ENCODE results near the gene IFT81.
"Not testable (repeated sequence)": the region's sequence is repeated elsewhere in the genome, so short reads cannot be mapped to it uniquely, and the experiment has no call there.

IFT81 gene

DNA sequence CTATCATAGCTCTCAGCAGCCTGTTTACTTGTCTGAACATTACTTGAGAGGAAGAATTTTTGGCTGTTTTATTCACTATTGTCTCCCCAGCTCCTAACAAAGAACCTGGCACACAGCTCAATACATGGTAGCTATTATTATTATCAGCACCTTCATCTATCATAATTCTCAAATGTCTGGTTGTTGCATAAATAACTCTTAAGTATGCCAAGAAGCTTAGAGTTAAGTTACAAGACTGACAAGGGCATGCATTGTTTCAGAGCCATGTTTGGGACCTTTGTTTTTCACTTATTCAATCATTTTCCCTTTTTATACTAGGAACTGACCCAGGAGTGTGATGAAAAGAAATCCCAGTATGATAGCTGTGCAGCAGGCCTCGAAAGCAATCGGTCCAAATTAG is 79.4 kb downstream of the IFT81 start:
- no peak for DNase-seq

DNA sequence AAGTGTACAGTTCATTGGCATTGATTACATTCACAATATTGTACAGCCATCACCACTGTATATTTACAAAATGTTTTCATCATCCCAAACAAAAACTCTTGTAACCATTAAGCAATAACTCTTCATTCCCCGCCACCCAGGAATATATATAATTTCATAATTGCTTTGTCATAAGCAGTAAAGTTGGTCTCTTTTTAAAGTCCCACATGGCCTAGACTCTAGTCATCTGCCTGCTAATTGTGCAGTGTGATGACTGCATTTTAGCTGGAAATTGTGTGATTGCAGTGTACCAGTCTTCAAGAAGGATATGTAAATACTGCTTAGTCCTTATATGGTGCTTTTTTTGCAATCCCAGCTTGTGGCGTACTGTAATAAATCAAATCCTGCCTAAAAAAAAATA is 81.8 kb downstream of the IFT81 start:
- DNase-seq, result no peak

DNA sequence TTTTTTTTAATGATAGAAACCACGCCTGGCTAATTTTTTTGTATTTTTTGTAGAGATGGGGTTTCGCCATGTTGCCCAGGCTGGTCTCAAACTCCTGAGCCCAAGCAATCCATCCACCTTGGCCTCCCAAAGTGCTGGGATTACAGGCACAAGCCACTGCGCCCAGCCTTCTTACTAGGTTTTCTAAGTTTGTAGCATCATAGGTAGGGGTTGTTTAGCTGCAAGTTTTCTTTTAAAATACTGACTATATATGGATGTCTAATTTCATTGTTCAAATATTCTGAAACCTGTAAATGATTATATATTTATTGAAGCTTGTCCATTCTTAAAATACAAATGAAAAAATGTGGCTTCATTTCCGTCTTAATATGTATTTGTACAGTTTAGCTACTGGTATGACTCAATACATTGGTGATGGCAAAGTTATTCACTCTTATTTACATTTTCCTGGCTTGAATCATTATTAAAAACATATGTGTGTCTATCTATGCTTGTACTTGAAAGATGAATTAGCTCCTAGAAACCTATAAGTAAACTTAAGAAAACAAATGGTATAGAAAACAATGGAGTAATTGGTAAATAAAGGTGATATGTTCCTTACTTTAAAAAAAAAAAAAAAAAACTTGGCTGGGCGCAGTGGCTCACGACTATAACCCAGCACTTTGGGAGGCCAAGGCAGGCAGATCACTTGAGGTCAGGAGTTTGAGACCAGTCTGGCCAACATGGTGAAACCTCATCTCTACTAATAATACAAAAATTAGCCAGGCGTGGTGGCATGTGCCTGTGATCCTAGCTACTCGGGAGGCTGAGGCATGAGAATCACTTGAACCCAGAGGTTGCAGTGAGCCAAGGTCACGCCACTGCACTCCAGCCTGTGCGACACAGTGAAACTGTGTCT is 87.7 kb downstream of the IFT81 start:
- not testable (repeated sequence) for DNase-seq

DNA sequence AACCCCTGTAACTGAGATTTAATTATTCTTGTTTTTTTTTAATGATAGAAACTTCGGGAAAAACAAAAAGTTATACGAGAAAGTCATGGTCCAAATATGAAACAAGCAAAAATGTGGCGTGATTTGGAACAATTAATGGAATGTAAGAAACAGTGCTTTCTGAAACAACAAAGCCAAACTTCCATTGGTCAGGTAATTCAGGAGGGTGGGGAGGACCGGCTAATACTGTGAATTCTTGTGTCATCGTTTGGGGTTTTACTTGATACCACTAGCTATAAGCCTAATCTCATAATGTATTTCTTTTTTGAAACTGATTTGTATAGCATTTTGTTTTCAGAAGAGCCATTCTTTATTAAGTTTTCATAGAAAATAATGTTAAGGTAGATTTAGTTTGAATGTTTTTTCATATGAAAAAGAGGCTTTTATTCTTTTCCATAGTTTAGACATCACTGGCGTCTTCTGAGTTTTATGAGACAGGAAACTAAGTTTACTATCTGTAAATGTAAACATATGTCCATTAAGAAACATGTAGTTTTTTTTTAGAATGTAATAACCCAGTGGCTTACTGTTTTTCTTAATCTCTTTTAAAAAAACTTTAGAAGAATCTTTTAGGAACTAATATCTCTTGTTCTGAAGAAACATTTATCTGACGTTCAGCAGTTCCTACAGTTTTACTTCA is 94.0 kb downstream of the IFT81 start:
- no peak for DNase-seq

DNA sequence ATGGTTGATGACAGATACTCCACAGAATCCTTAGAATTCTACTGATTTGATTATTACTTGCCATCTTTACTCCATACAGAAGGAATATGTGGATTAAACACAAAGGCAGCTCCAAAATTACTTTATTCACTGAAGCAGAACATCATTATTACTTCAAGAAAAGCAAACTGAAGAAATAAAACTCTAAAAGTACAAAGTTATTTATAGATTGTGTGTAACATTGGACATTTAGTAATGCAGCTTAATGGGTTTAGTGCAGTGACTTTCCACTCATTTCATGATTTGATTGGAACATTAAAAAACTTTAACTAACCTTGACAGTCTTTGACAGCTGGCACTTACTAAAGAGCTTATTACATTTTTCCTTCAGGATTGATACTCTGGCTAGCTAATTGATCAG is 97.9 kb downstream of the IFT81 start:
- no peak for DNase-seq

- no peak for DNase-seq
These were observed 98.3 kb downstream of the IFT81 start for GRCh38 chr12:110222433-110222832.

DNA sequence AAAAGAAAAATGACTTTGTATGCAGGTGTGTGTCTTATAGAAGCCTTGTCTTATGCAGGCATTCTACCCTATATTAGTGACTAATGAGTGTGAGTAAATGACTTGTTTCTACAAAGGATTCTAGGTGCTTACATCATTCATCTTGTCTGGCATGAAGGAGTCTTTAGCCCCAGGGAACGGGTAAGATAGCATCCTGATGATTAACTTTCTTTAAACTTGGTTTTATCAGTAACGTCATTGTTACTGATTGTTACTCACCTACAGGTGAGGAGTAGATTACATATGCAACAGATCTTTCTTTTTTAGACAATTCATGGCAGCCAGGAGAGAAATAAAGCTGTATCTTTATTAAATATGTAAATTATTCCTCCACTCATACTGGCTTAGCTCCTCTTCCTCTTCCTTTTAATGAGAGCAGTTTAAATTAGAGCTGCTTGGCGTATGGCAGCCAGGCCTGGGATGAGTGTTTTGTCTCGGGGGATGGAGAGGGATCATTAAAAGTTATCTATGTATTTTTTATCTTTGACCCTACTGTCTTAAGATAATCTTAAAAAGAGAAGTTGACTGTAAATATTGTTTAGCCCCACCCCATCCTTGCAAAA is 99.7 kb downstream of the IFT81 start:
- no peak for DNase-seq

GRCh38 chr12:110224379-110225304 is 100.5 kb downstream of the IFT81 start:
- no peak for DNase-seq

- DNase-seq, result no peak
These were observed 103.0 kb downstream of the IFT81 start for GRCh38 chr12:110227138-110227537.

GRCh38 chr12:110228348-110228747 is 104.2 kb downstream of the IFT81 start:
- DNase-seq, result not testable (repeated sequence)

DNA sequence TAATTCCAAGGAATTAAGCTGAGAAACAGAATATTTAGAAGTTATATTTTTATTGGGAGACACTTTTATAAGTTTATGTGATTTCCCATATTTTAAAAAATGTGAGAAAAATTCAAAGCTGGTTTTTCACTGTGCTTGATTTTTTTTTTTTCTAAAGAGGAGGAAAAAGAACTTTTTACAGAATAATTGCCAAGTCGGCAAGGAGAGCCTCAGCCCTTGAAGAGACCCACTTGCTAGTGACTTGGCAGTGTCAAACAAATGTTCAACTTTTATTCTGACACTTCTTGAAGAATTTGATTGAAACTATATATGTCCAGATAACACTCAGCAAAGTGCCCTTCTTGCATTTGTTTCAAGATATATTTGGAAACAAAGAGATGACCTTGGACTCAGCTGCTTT is 104.6 kb downstream of the IFT81 start:
- DNase-seq, result no peak

- no peak for DNase-seq
These were observed 105.3 kb downstream of the IFT81 start for GRCh38 chr12:110229409-110229808.

GRCh38 chr12:110230655-110231054 is 106.5 kb downstream of the IFT81 start:
- no peak for DNase-seq

- no peak for DNase-seq
These were observed 109.2 kb downstream of the IFT81 start for GRCh38 chr12:110233212-110233903.

- DNase-seq, result no peak
These were observed 110.2 kb downstream of the IFT81 start for GRCh38 chr12:110234331-110234751.

- DNase-seq, result no peak
These were observed 110.6 kb downstream of the IFT81 start for GRCh38 chr12:110234755-110235154.

- DNase-seq, result no peak
These were observed 111.2 kb downstream of the IFT81 start for GRCh38 chr12:110235383-110235782.

DNA sequence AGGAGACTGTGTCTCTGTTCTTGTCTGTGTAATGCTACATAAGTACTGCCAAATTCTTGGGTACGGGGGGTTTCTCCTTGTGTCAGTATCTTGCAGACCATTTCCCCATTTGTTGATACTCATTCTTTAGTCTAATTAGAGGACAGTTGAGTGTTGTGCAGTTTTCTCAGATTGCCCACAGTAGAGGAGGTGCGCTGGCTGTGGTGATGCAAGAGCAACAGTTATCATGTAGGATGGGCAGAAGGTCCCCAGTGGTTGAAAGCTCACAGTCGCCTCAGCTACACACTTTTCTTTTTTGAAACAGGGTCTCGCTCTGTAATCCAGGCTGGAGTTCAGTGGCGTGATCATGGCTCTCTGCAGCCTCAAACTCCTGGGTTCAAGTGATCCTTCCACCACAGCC is 119.1 kb downstream of the IFT81 start:
- no peak for DNase-seq

DNA sequence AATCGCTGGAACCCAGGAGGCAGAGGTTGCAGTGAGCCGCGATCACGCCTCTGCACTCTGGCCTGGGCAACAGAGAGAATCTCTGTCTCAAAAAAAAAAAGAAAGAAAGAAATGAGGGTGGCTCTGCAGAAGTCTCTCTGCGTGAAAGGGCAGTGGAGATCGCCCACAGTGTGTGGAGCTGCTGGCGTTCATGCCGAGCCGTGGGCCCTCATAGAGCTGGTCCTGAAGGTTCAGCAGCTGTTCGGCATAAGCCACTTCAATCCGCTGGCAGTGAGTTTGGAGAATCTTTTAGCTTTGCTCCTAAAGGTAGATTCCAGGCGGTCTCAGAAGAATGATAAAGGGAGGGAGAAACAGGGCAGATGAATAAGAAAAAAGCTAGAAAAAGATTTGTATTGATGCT is 120.2 kb downstream of the IFT81 start:
- no peak for DNase-seq

GRCh38 chr12:110244829-110245228 is 120.7 kb downstream of the IFT81 start:
- no peak for DNase-seq

- DNase-seq, result no peak
These were observed 121.2 kb downstream of the IFT81 start for GRCh38 chr12:110245369-110245772.

All from right kidney (tissue), 1 donor.